Measurements from ENCODE around the gene CADM1. TPM values are rescaled to one million over a fixed set of nuclear protein-coding genes. Genes with fewer than 3 reads are reported as not detected.

Gene CADM1
- total RNA-seq, 1 donor from 2014 or later, result 41.7 TPM

DNA sequence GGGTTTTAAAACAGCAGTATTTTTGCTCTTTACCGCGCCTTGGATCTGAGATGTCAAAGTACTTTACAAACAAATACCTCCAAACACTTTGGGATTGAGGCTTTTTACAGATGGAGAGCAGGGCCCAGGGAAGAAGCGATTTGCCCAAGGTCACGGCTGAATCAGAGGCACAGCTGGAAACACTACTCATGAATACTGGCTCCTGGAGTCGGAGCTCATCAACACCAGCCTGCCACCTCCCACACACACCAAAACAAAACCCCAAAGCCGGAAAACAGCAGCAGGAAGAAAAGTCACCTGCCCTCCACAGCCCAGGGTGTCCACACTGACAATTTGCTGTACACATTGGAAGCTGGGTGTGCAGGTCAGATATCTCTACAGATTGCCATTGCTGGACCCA is 339.4 kb downstream of the CADM1 start:
- H3K27me3 ChIP-seq (ENCODE audit: control insufficient read depth, insufficient read depth, low read length), result no peaks in the 10 kb centered on the region

DNA sequence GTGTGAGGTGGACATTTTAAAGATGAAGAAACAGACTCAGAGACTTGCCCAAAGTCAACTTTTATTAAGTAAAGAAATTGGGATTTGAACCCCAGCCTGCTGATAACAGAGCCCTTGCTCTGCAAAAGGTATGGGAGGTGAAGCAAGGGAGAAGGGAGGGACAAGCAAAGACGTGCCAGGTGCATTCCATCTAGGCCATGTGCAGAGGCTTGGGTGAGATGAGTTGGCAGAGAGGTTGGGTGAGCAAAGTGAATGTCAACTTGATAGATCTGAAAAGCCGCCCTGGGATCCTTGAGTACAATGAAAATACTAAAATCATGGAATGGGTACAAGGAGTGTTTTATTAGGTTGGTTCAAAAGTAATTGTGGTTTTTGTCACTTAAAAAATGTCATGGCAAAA is 341.3 kb downstream of the CADM1 start:
- no peaks in the 10 kb centered on the region for H3K36me3 ChIP-seq (ENCODE audit: control insufficient read depth, insufficient read depth, low read length)

More for the DNA sequence above, 339.4 kb downstream of the CADM1 start:
- no peak for DNase-seq (ENCODE audit: low read depth)
- TF ChIP-seq, protein P1, sequence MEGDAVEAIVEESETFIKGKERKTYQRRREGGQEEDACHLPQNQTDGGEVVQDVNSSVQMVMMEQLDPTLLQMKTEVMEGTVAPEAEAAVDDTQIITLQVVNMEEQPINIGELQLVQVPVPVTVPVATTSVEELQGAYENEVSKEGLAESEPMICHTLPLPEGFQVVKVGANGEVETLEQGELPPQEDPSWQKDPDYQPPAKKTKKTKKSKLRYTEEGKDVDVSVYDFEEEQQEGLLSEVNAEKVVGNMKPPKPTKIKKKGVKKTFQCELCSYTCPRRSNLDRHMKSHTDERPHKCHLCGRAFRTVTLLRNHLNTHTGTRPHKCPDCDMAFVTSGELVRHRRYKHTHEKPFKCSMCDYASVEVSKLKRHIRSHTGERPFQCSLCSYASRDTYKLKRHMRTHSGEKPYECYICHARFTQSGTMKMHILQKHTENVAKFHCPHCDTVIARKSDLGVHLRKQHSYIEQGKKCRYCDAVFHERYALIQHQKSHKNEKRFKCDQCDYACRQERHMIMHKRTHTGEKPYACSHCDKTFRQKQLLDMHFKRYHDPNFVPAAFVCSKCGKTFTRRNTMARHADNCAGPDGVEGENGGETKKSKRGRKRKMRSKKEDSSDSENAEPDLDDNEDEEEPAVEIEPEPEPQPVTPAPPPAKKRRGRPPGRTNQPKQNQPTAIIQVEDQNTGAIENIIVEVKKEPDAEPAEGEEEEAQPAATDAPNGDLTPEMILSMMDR (IDR thresholded peaks at IDR 0.05; ENCODE audit: insufficient read depth, low read length, poor library complexity, severe bottlenecking), result no peak
- Histone ChIP-seq H3K4me3 (ENCODE audit: low read depth, low read length) (no peak overlapping the region), H3K36me3 (ENCODE audit: control insufficient read depth, insufficient read depth, low read length) (no peaks in the 10 kb centered on the region)

DNA sequence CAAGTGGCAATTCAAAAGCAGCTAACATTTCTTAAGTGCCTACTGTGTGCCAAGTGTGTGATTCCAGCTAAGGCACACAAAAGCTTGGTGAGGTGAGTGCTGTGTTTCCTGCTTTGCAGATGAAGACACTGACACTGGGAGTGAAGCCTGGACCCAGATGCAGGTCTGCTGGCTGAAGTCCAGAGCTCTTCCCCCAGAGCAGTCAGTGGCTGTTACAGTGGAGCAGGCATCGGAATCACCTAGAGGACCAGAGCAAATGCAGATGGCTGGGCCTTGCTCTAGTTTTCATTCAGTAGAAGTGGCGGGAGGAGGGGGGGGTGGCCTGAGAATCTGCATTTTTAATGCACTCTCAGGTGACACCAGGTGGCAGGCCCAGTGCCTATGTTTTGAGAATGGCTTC is 342.3 kb downstream of the CADM1 start:
- TF ChIP-seq, protein P1 (IDR thresholded peaks at IDR 0.05; ENCODE audit: insufficient read depth, low read length, poor library complexity, severe bottlenecking), result no peak
- no peaks in the 10 kb centered on the region for H3K36me3 ChIP-seq (ENCODE audit: control insufficient read depth, insufficient read depth, low read length)
- H3K27me3 ChIP-seq (ENCODE audit: control insufficient read depth, insufficient read depth, low read length), result no peaks in the 10 kb centered on the region
- H3K4me3 ChIP-seq (ENCODE audit: low read depth, low read length), result no peak overlapping the region
- no peak for DNase-seq (ENCODE audit: low read depth)

More for the DNA sequence above, 341.3 kb downstream of the CADM1 start:
- DNase-seq (ENCODE audit: low read depth), result no peak
- TF ChIP-seq, protein P1 (IDR thresholded peaks at IDR 0.05; ENCODE audit: insufficient read depth, low read length, poor library complexity, severe bottlenecking), result no peak
- H3K27me3 ChIP-seq (ENCODE audit: control insufficient read depth, insufficient read depth, low read length), result no peaks in the 10 kb centered on the region
- H3K4me3 ChIP-seq (ENCODE audit: low read depth, low read length), result no peak overlapping the region

DNA sequence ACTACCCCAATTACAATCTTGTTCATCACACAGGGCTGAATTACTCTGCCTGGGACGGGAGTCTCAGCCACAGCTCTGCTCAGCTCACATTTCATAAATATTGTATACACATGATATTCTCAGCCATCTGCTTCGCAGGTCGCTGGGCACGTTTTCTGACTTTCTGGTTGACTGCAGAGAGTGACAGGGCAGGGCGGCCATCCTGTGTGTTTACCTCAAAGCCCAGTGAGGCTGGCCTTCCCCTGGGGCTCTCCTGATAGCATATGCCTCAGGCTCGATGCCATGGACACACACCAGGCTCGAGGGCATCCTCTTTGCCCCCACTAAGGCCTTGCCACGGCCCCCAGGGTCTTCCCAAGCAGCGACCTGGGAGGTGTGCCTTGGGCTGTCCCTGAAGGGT is 345.0 kb downstream of the CADM1 start:
- Histone ChIP-seq H3K36me3 (ENCODE audit: control insufficient read depth, insufficient read depth, low read length) (no peaks in the 10 kb centered on the region), H3K27me3 (ENCODE audit: control insufficient read depth, insufficient read depth, low read length) (no peaks in the 10 kb centered on the region), H3K4me3 (ENCODE audit: low read depth, low read length) (no peak overlapping the region)
- TF ChIP-seq, protein P1 (IDR thresholded peaks at IDR 0.05; ENCODE audit: insufficient read depth, low read length, poor library complexity, severe bottlenecking), result no peak
- no peak for DNase-seq (ENCODE audit: low read depth)

DNA sequence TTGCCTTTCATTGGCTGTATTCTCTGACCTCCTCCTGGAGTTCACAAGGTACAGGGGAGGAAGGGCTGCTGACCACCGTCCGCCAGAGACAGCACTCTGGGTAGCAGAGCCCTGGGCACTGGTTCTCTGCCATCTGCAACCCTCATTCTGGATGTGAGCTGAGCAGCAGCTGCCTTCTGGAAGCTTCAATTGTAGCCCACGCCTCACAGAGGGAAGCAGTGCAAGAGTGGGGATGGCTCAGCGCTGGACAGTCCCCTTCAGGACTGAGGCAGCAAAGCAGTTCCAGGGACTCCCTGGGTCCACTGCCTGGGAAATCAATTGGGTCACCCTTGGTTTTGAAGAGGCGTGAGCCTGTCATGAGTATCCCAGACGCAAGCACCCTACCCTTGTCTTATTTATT is 346.2 kb downstream of the CADM1 start:
- TF ChIP-seq, protein P1 (IDR thresholded peaks at IDR 0.05; ENCODE audit: insufficient read depth, low read length, poor library complexity, severe bottlenecking), result no peak
- no peak overlapping the region for H3K4me3 ChIP-seq (ENCODE audit: low read depth, low read length)
- H3K27me3 ChIP-seq (ENCODE audit: control insufficient read depth, insufficient read depth, low read length), result no peaks in the 10 kb centered on the region
- no peak for DNase-seq (ENCODE audit: low read depth)
- no peaks in the 10 kb centered on the region for H3K36me3 ChIP-seq (ENCODE audit: control insufficient read depth, insufficient read depth, low read length)

DNA sequence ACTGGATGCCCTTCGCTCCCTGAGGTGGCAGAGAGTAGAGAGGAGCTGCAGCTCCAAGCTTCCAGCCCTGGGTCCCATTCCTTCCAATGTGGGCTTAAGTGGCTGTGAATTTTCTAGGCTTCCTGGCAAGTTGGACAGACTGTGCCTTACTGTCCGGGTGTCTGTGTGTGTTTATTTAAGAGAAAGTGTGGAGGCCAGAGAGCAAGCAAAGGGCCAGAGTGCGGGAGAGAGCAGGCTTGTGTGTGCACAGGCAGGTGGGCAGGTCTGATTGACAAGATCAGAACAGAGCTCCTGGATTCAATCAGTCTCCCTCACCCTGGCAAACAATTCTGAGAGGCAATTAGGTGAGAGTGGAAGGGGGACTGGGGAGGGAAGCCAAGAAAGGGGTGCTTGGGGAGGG is 347.0 kb downstream of the CADM1 start:
- H3K36me3 ChIP-seq (ENCODE audit: control insufficient read depth, insufficient read depth, low read length), result no peaks in the 10 kb centered on the region

More for the DNA sequence above, 347.0 kb downstream of the CADM1 start:
- TF ChIP-seq, protein P1 (IDR thresholded peaks at IDR 0.05; ENCODE audit: insufficient read depth, low read length, poor library complexity, severe bottlenecking), result no peak
- no peak for DNase-seq (ENCODE audit: low read depth)
- no peaks in the 10 kb centered on the region for H3K27me3 ChIP-seq (ENCODE audit: control insufficient read depth, insufficient read depth, low read length)
- H3K4me3 ChIP-seq (ENCODE audit: low read depth, low read length), result no peak overlapping the region
